DND-41 (cell line): Measurements from ENCODE around the gene TNS3.

Experiments used
- ATAC-seq: fragments of 200-7000 bp; cut with Tn5 transposase; 3 replicates; pipeline ENCODE4 v1.9.1; 2021; ENCODE audit warnings: low read depth; ENCODE audit not compliant: insufficient read depth
- DNase-seq: peaks from one replicate; pipeline ENCODE4 v3.0.0-alpha.2; 2020
- H2AFZ ChIP-seq: 2 replicates; pipeline ENCODE4 v1.6.0; 2012; ENCODE audit warnings: low read depth, low read length
- H3K27ac ChIP-seq: 2 replicates; pipeline ENCODE4 v1.5.1; 2012; ENCODE audit warnings: low read length, inconsistent platforms
- H3K27me3 ChIP-seq: fragments of 200-600 bp; sonication (generic); 2 replicates; pipeline ENCODE4 v1.6.0; 2012; ENCODE audit warnings: low read length, mild to moderate bottlenecking, inconsistent platforms; ENCODE audit not compliant: insufficient read depth, poor library complexity
- H3K36me3 ChIP-seq: 2 replicates; pipeline ENCODE4 v1.5.1; 2012; ENCODE audit warnings: low read length, inconsistent platforms; ENCODE audit not compliant: insufficient read depth
- H3K4me1 ChIP-seq: 2 replicates; pipeline ENCODE4 v1.5.1; 2012; ENCODE audit warnings: mild to moderate bottlenecking, low read length; ENCODE audit not compliant: insufficient read depth
- H3K4me2 ChIP-seq: 2 replicates; pipeline ENCODE4 v1.6.0; 2012; ENCODE audit warnings: mild to moderate bottlenecking, moderate library complexity, low read length, inconsistent platforms; ENCODE audit not compliant: insufficient read depth
- H3K4me3 ChIP-seq, 2 experiments: fragments of 200-600 bp in 1 of 2; shearing (Covaris generic) in 1 of 2; 2 replicates each; pipeline ENCODE4 v1.5.1; 2012 to 2016; ENCODE audit warnings: inconsistent platforms in 2 of 2, low read length in 2 of 2, mild to moderate bottlenecking in 2 of 2, low read depth in 1 of 2, moderate library complexity in 1 of 2
- H3K79me2 ChIP-seq: 2 replicates; pipeline ENCODE4 v1.6.0; 2012; ENCODE audit warnings: low read length, inconsistent platforms; ENCODE audit not compliant: insufficient read depth
- H3K9ac ChIP-seq: 2 replicates; pipeline ENCODE4 v1.6.0; 2012; ENCODE audit warnings: low read depth, mild to moderate bottlenecking, inconsistent platforms, low read length, moderate library complexity
- H3K9me3 ChIP-seq: 2 replicates; pipeline ENCODE4 v1.5.1; 2012; ENCODE audit warnings: low read length, moderate library complexity, mild to moderate bottlenecking, inconsistent platforms; ENCODE audit not compliant: insufficient read depth, severe bottlenecking
- H4K20me1 ChIP-seq: 2 replicates; pipeline ENCODE4 v1.6.0; 2012; ENCODE audit warnings: low read length; ENCODE audit not compliant: insufficient read depth
- CTCF ChIP-seq: IDR thresholded peaks from 2 replicates; pipeline ENCODE4 v1.5.1; 2012; ENCODE audit warnings: borderline replicate concordance, low read length, moderate library complexity, mild to moderate bottlenecking; ENCODE audit not compliant: poor library complexity, severe bottlenecking; ENCODE audit errors: extremely low read depth
- EZH2 ChIP-seq: IDR thresholded peaks from 3 replicates; pipeline ENCODE4 v1.6.1; 2012; ENCODE audit warnings: borderline replicate concordance, low read depth, mild to moderate bottlenecking, moderate library complexity, low read length, inconsistent platforms; ENCODE audit not compliant: severe bottlenecking

TNS3 gene

GRCh38 chr7:47244692-47245091 is 337.2 kb downstream of the TNS3 start:
- no peak for DNase-seq

GRCh38 chr7:47241112-47242065 is 340.5 kb downstream of the TNS3 start:
- Histone ChIP-seq H3K27me3 (no peaks in the 10 kb centered on the region), H3K36me3 (no peaks in the 10 kb centered on the region), H3K27ac (no peak overlapping the region), H3K4me1 (no peaks in the 10 kb centered on the region), H3K79me2 (no peaks in the 10 kb centered on the region), H2AFZ (no peak overlapping the region), H3K9me3 (no peaks in the 10 kb centered on the region), H3K4me2 (no peak overlapping the region), H3K4me3 (no peak overlapping the region), H4K20me1 (no peaks in the 10 kb centered on the region), H3K9ac (no peak overlapping the region)
- DNase-seq: no peak
- ATAC-seq: no peak
- no peak for TF ChIP-seq EZH2
- no peak for TF ChIP-seq CTCF

More at GRCh38 chr7:47244692-47245091, 337.2 kb downstream of the TNS3 start:
- no peaks in the 10 kb centered on the region for H3K4me1 ChIP-seq
- H3K9ac ChIP-seq: no peak overlapping the region
- no peaks in the 10 kb centered on the region for H4K20me1 ChIP-seq
- H3K27ac ChIP-seq: no peak overlapping the region
- no peak for TF ChIP-seq CTCF
- no peak for TF ChIP-seq EZH2
- ATAC-seq: no peak
- H3K27me3 ChIP-seq: no peaks in the 10 kb centered on the region
- no peak overlapping the region for H2AFZ ChIP-seq
- no peaks in the 10 kb centered on the region for H3K79me2 ChIP-seq
- no peaks in the 10 kb centered on the region for H3K36me3 ChIP-seq
- no peak overlapping the region for H3K4me2 ChIP-seq
- no peak overlapping the region for H3K4me3 ChIP-seq
- no peaks in the 10 kb centered on the region for H3K9me3 ChIP-seq

- ATAC-seq (no peak), DNase-seq (no peak)
- no peak overlapping the region for H3K4me3 ChIP-seq
- H3K79me2 ChIP-seq: no peaks in the 10 kb centered on the region
- no peaks in the 10 kb centered on the region for H3K9me3 ChIP-seq
- no peaks in the 10 kb centered on the region for H3K4me1 ChIP-seq
- no peak for TF ChIP-seq CTCF
- TF ChIP-seq EZH2: no peak
- no peak overlapping the region for H3K4me2 ChIP-seq
- H3K27me3 ChIP-seq: no peaks in the 10 kb centered on the region
- H3K9ac ChIP-seq: no peak overlapping the region
- no peak overlapping the region for H2AFZ ChIP-seq
- H3K27ac ChIP-seq: no peak overlapping the region
- no peaks in the 10 kb centered on the region for H3K36me3 ChIP-seq
- no peaks in the 10 kb centered on the region for H4K20me1 ChIP-seq
These were observed 341.9 kb downstream of the TNS3 start for GRCh38 chr7:47239931-47240421.
